Subcutaneous adipose tissue (tissue), 4 donors: ENCODE results near the gene UCN2. TPM values are rescaled to one million over a fixed set of nuclear protein-coding genes. Genes with fewer than 3 reads are reported as not detected.

Experiments
- total RNA-seq, 4 donors: library from RNA; depleted of rRNA; stranded (reverse); fragments of >200 nt; gene quantifications; one replicate each; pipeline ENCODE4 v1.1.0, GENCODE V29; 2016
- TF ChIP-seq, protein P1 (sequence below): fragments of 450-650 bp; IDR thresholded peaks from one replicate; pipeline ENCODE4 v1.5.1; 2016; ENCODE audit warnings: low read depth, mild to moderate bottlenecking, control low read depth, antibody characterized with exemption, moderate library complexity

UCN2 gene
- total RNA-seq, 4 donors from 2014 or later, result not detected

GRCh38 chr3:48561045-48561736 is 2.4 kb downstream of the UCN2 start:
- TF ChIP-seq, protein P1, sequence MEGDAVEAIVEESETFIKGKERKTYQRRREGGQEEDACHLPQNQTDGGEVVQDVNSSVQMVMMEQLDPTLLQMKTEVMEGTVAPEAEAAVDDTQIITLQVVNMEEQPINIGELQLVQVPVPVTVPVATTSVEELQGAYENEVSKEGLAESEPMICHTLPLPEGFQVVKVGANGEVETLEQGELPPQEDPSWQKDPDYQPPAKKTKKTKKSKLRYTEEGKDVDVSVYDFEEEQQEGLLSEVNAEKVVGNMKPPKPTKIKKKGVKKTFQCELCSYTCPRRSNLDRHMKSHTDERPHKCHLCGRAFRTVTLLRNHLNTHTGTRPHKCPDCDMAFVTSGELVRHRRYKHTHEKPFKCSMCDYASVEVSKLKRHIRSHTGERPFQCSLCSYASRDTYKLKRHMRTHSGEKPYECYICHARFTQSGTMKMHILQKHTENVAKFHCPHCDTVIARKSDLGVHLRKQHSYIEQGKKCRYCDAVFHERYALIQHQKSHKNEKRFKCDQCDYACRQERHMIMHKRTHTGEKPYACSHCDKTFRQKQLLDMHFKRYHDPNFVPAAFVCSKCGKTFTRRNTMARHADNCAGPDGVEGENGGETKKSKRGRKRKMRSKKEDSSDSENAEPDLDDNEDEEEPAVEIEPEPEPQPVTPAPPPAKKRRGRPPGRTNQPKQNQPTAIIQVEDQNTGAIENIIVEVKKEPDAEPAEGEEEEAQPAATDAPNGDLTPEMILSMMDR, result no peak

DNA sequence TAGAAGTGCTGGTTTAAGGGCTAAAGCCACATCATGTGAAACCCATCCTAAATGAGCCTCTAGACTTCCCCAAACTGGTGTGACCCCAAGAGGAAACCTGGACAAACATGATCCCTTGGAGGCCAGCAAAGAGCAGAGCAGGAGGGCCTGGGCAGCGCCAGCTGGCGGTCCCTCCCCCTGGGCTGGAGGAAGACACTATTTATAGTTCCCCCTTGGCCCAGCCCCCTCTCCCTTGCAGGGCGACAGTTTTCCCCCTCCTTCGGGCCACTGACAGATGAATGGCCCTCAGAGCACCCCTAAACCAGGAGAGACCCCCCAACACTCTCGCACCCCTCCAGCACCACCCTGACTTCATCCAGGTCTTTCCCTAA is 2.9 kb downstream of the UCN2 start:
- TF ChIP-seq, protein P1, result no peak

DNA sequence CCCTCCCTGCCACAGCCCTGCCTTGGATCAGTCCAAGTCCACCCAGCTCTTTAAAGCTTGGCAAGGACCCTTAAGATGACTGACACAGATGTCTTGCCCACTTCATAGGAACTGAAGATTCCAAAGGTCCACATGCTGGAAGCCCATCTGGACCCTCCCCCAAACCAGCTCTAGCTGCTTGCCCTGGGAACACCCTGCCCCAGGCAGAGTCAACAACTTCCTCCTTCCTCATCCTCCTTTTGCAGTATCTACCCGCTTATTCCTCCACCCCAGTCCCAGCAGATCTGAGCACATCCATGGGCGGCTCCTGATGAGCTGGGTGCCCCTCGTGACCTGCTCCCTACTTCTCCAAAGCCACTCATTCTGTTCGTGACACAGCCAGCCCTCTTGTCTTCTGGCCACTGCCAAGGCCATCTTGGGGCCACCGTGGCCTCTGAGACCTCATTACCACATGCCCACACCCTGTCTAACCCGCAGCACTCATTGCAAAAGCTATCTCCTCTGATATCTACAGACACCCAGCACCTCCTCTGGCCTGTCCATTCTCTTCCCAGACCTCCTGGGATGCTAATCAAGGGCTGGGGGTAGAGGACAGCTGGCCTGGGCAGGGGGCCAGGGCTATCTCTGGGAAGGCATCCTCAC is 5.0 kb downstream of the UCN2 start:
- TF ChIP-seq, protein P1, result no peak

DNA sequence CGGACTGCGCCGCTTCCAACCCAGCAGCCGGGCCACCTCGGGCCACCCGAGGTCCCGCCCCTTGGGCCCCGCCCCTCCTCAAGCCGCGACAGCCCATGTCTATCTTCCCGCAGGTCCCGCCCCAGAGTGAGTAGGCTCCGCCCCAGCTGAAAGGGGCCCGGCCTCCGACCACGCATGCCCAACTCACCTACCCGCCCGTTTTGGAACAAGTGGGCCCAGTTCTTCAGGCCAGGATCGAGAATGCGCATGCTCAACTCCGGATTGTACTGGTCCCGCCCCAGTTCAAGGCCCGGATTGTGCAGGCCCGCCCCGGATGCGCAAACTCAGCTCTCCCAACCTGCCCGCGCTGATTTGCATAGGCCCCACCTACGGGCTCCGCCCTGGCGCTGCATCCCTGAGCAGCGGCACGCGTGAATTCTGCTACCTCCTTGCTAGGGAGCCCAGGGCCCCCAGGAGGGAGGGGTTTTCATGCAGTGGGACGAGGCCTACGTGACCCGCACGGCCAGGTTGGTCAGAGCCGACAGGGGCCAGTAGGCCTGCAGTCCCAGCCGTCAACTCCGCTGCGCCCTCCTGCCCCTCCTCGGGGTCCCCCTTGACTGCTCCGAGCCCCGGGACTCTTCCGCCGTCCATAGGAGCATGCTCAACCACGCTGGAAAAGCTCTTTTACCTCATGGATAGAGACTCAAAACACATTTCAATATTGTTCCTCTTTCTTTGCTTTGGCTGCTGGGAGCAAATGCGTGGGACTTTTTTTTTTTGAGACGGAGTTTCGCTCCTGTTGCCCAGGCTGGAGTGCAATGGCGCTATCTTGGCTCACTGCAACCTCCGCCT is 6.6 kb downstream of the UCN2 start, which contains the start of gene PFKFB4:
PFKFB4 (minus strand) TSS at position 8 of the 831 bp plus-strand sequence. CDS start 26 bp downstream, outside the sequence.
- TF ChIP-seq, protein P1, result no peak

DNA sequence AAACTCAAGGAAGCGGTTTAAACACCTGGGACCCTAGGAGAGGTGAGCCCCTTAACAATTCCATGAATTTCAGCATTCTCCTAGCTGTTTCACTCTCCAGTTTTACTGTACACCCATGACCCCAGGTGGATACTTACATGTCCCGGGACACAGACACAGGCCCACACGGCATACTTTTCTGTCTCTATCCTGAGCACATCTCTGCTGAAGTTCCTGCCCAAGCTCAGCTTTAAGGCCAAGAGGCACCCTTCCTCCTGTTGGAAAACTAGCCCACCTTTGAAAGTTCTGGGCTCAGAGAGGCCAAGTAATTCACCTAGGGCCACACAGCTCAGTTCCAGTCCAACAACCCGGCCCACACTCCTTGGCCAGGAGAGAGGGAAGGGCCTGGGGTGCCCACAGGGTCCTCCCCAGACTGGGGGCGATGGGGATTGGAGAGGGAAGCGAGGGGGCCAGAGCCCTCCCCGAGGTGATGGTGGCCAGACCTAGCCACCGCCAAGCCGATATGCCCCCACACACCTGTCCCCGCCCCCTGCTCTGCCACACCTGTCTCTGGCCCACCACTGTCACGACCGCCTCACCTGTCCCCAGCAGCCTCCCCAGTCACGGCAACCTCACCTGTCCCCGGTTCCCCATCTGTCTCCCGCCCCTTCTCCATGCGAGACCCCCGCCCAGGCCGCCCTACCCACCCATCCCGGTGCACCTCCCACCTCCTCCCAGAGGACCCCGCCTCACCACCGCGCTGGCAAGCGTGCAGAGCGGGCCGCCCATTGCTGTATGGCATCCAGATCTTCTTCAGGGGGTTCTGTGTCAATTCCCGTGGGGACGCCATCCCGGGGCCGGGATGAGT is 7.4 kb downstream of the UCN2 start:
- TF ChIP-seq, protein P1, result no peak

- TF ChIP-seq, protein P1, result no peak
Measured at GRCh38 chr3:48555231-48555948, 8.2 kb downstream of the UCN2 start.
